H1 (cell line): ENCODE results near the gene OTX2. TPM values are rescaled to one million over a fixed set of nuclear protein-coding genes. Genes with fewer than 3 reads are reported as not detected.
A peak's percentile ranks its signal among the peaks of the same experiment; 100 is the strongest.

Experiments
- CTCF ChIA-PET: fragments of 300-600 bp; sonication (Branson Sonifier 250); formaldehyde crosslinking; loops from one replicate; lab custom pipeline; 2021; ENCODE audit not compliant: partially characterized antibody; lab: Charles Lee
- POLR2A ChIA-PET: fragments of 300-600 bp; sonication (Branson Sonifier 250); formaldehyde crosslinking; loops from one replicate; lab custom pipeline; 2021; ENCODE audit warnings: inconsistent platforms; ENCODE audit not compliant: partially characterized antibody; lab: Charles Lee
- DNase-seq, 2 experiments: peaks; one replicate each; pipeline versions ENCODE4 v3.0.0 to v3.0.0-alpha.2; 2010 to 2022; ENCODE audit warnings: low spot score in 2 of 2, low read depth in 1 of 2, mixed read lengths in 1 of 2
- FAIRE-seq: peaks from 2 replicates; lab custom pipeline; 2011; peaks lifted over from hg19 to GRCh38; lab: Jason Lieb, UNC
- H2AFZ ChIP-seq: 2 replicates; pipeline ENCODE4 v1.8.1; 2012; ENCODE audit warnings: low read length, inconsistent platforms
- H2AK5ac ChIP-seq: 2 replicates; pipeline ENCODE4 v1.6.1; 2013; ENCODE audit warnings: low read depth, low read length
- H2BK120ac ChIP-seq: replicated peaks from 2 replicates; pipeline ENCODE3; 2013; ENCODE audit warnings: low read depth, low read length, inconsistent platforms
- H2BK12ac ChIP-seq: 2 replicates; pipeline ENCODE4 v1.6.1; 2013; ENCODE audit warnings: low read depth, low read length
- H2BK15ac ChIP-seq: 2 replicates; pipeline ENCODE4 v1.6.1; 2013; ENCODE audit warnings: low read length
- H2BK20ac ChIP-seq: 2 replicates; pipeline ENCODE4 v1.6.1; 2013; ENCODE audit warnings: low read length
- H2BK5ac ChIP-seq: 2 replicates; pipeline ENCODE4 v1.6.1; 2013; ENCODE audit warnings: low read depth, low read length
- H3K14ac ChIP-seq: 2 replicates; pipeline ENCODE4 v1.6.1; 2013; ENCODE audit warnings: inconsistent platforms; ENCODE audit not compliant: insufficient read length
- H3K18ac ChIP-seq: 2 replicates; pipeline ENCODE4 v1.6.1; 2013; ENCODE audit warnings: low read length; ENCODE audit errors: extremely low read depth
- H3K23ac ChIP-seq: 2 replicates; pipeline ENCODE4 v1.6.1; 2013; ENCODE audit warnings: inconsistent platforms; ENCODE audit not compliant: insufficient read length
- H3K23me2 ChIP-seq: 2 replicates; pipeline ENCODE4 v1.6.1; 2013; ENCODE audit warnings: low read depth, low read length
- H3K27ac ChIP-seq: 2 replicates; pipeline ENCODE4 v1.6.1; 2011; ENCODE audit warnings: low read depth, low read length, inconsistent platforms
- H3K27me3 ChIP-seq, 4 experiments: replicated peaks in 1 of 4; 1 replicate in 1 of 4; 2 replicates in 3 of 4; pipeline versions ENCODE4 v1.6.1 to v1.8.1; 2011 to 2013; ENCODE audit warnings: low read length in 3 of 4, mild to moderate bottlenecking in 3 of 4, inconsistent platforms in 2 of 4, mixed read lengths in 2 of 4, moderate library complexity in 1 of 4; ENCODE audit not compliant: control insufficient read depth in 3 of 4, insufficient read depth in 3 of 4; ENCODE audit errors: extremely low read depth in 1 of 4
- H3K36me3 ChIP-seq, 4 experiments: 2 replicates each; pipeline versions ENCODE4 v1.6.1 to v1.8.1; 2011 to 2013; ENCODE audit warnings: mild to moderate bottlenecking in 4 of 4, low read length in 3 of 4, moderate library complexity in 2 of 4, control low read depth in 1 of 4, inconsistent platforms in 1 of 4; ENCODE audit not compliant: insufficient read depth in 4 of 4, control insufficient read depth in 2 of 4
- H3K4ac ChIP-seq: replicated peaks from 2 replicates; pipeline ENCODE3; 2013; ENCODE audit warnings: low read length, low read depth, mixed read lengths, inconsistent platforms; ENCODE audit not compliant: insufficient read length
- H3K4me1 ChIP-seq, 4 experiments: replicated peaks in 1 of 4; 1 replicate in 1 of 4; 2 replicates in 3 of 4; pipeline versions ENCODE4 v1.6.1 to v1.8.1; 2011 to 2013; ENCODE audit warnings: low read length in 3 of 4, inconsistent platforms in 2 of 4, mixed read lengths in 1 of 4; ENCODE audit not compliant: insufficient read depth in 4 of 4, control insufficient read depth in 3 of 4
- H3K4me2 ChIP-seq, 2 experiments: 2 replicates each; pipeline versions ENCODE4 v1.6.1 to v1.8.1; 2011 to 2013; ENCODE audit warnings: low read depth in 2 of 2, low read length in 2 of 2, control low read depth in 1 of 2, inconsistent platforms in 1 of 2, mild to moderate bottlenecking in 1 of 2; ENCODE audit not compliant: insufficient read depth in 1 of 2
- H3K4me3 ChIP-seq, 4 experiments: fragments of 200-600, 300-600 bp in 1 of 4; sonication (generic), shearing (Covaris generic), sonication (Bioruptor Twin) in 1 of 4; 2 replicates each; pipeline versions ENCODE4 v1.5.1 to v1.8.1; 2011 to 2016; ENCODE audit warnings: low read length in 4 of 4, low read depth in 3 of 4, control low read depth in 2 of 4, inconsistent platforms in 2 of 4, mild to moderate bottlenecking in 2 of 4, mixed read lengths in 1 of 4, moderate library complexity in 1 of 4; ENCODE audit not compliant: insufficient read depth in 2 of 4; ENCODE audit errors: extremely low read depth in 1 of 4
- H3K56ac ChIP-seq: replicated peaks from 2 replicates; pipeline ENCODE3; 2013; ENCODE audit warnings: low read depth, mild to moderate bottlenecking, mixed read lengths, low read length, inconsistent platforms; ENCODE audit not compliant: insufficient read length
- H3K79me1 ChIP-seq: 2 replicates; pipeline ENCODE4 v1.6.1; 2013; ENCODE audit warnings: low read depth, low read length, control low read depth
- H3K79me2 ChIP-seq, 2 experiments: 2 replicates each; pipeline versions ENCODE4 v1.6.1 to v1.8.1; 2012 to 2013; ENCODE audit warnings: low read length in 2 of 2, mild to moderate bottlenecking in 2 of 2, inconsistent platforms in 1 of 2; ENCODE audit not compliant: insufficient read depth in 2 of 2, control insufficient read depth in 1 of 2
- H3K9ac ChIP-seq, 4 experiments: replicated peaks in 1 of 4; 1 replicate in 1 of 4; 2 replicates in 3 of 4; pipeline versions ENCODE4 v1.6.1 to v1.8.1; 2011 to 2013; ENCODE audit warnings: low read depth in 3 of 4, low read length in 3 of 4, control low read depth in 2 of 4, mild to moderate bottlenecking in 2 of 4, moderate library complexity in 2 of 4, inconsistent platforms in 1 of 4; ENCODE audit errors: extremely low read depth in 1 of 4
- H3K9me3 ChIP-seq, 2 experiments: 2 replicates each; pipeline versions ENCODE4 v1.6.1 to v1.8.1; 2012 to 2013; ENCODE audit warnings: mild to moderate bottlenecking in 2 of 2, moderate library complexity in 2 of 2, control low read depth in 1 of 2, inconsistent platforms in 1 of 2, low read depth in 1 of 2, low read length in 1 of 2, mixed read lengths in 1 of 2; ENCODE audit not compliant: insufficient read depth in 2 of 2
- H4K20me1 ChIP-seq, 2 experiments: replicated peaks in 1 of 2; 2 replicates each; pipeline versions ENCODE3 to v1.8.1; 2011 to 2013; ENCODE audit warnings: inconsistent platforms in 2 of 2, low read length in 2 of 2, mild to moderate bottlenecking in 1 of 2; ENCODE audit not compliant: insufficient read depth in 2 of 2, control insufficient read depth in 1 of 2
- H4K5ac ChIP-seq: 2 replicates; pipeline ENCODE4 v1.6.1; 2013; ENCODE audit warnings: low read length, low read depth, mixed read lengths, inconsistent platforms; ENCODE audit not compliant: insufficient read length
- H4K8ac ChIP-seq: 2 replicates; pipeline ENCODE4 v1.8.0; 2013; ENCODE audit warnings: mild to moderate bottlenecking, moderate library complexity, low read length, inconsistent platforms; ENCODE audit not compliant: insufficient read depth; ENCODE audit errors: extremely low read depth
- H4K91ac ChIP-seq: replicated peaks from 2 replicates; pipeline ENCODE3; 2013; ENCODE audit warnings: low read length, mixed read lengths, inconsistent platforms; ENCODE audit not compliant: insufficient read length
- CHD1 ChIP-seq: IDR thresholded peaks from 2 replicates; pipeline ENCODE4 v1.6.1; 2012; ENCODE audit warnings: low read depth, low read length, improper control_type of control experiment
- E2F6 ChIP-seq: IDR thresholded peaks from 2 replicates; pipeline ENCODE4 v1.6.1; 2012; ENCODE audit warnings: inconsistent platforms
- FOSL1 ChIP-seq: IDR thresholded peaks from 2 replicates; pipeline ENCODE4 v1.6.1; 2011; ENCODE audit warnings: mild to moderate bottlenecking, low read depth, low read length, moderate library complexity; ENCODE audit not compliant: insufficient read depth
- GABPA ChIP-seq: IDR thresholded peaks from 2 replicates; pipeline ENCODE4 v1.6.1; 2011; ENCODE audit warnings: mild to moderate bottlenecking, low read length, moderate library complexity, borderline replicate concordance; ENCODE audit not compliant: insufficient read depth
- POLR2A ChIP-seq, 2 experiments: IDR thresholded peaks; 1 replicate in 1 of 2; 2 replicates in 1 of 2; pipeline ENCODE4 v1.6.1; 2011; ENCODE audit warnings: low read depth in 2 of 2, low read length in 2 of 2, mild to moderate bottlenecking in 2 of 2; ENCODE audit errors: control extremely low read depth in 1 of 2
- RAD21 ChIP-seq, 2 experiments: IDR thresholded peaks in 1 of 2; conservative IDR thresholded peaks in 1 of 2; 2 replicates each; pipeline ENCODE4 v1.6.1; 2011; ENCODE audit warnings: low read depth in 2 of 2, low read length in 2 of 2, improper control_type of control experiment in 1 of 2, inconsistent platforms in 1 of 2, mild to moderate bottlenecking in 1 of 2, moderate library complexity in 1 of 2
- RXRA ChIP-seq: IDR thresholded peaks from 2 replicates; pipeline ENCODE4 v1.6.1; 2011; ENCODE audit warnings: low read depth, mild to moderate bottlenecking, low read length, moderate library complexity; ENCODE audit not compliant: insufficient read depth
- TBP ChIP-seq: IDR thresholded peaks from 2 replicates; pipeline ENCODE4 v1.6.1; 2011; ENCODE audit warnings: low read depth, low read length, improper control_type of control experiment
- YY1 ChIP-seq: IDR thresholded peaks from 2 replicates; pipeline ENCODE4 v1.6.1; 2011; ENCODE audit warnings: low read depth, mild to moderate bottlenecking, low read length
- WGBS, 2 experiments: shearing (Covaris generic) in 1 of 2; methylation state at CpG; one replicate each; pipeline versions ENCODE4 v1.1.6 to v1.1.7; 2013 to 2015; ENCODE audit warnings: low lambda C conversion rate in 2 of 2, mixed read lengths in 2 of 2, inconsistent platforms in 1 of 2, low coverage in 1 of 2, missing lambda C conversion rate in 1 of 2; ENCODE audit not compliant: insufficient replicate concordance in 2 of 2, insufficient coverage in 1 of 2, insufficient read length in 1 of 2; ENCODE audit errors: extremely low coverage in 1 of 2, missing lambda C conversion rate in 1 of 2; 5-methylcytosine and 5-hydroxymethylcytosine counted together
- polyA plus RNA-seq, 7 experiments: library from polyadenylated mRNA; depleted of rRNA in 3 of 7; stranded (reverse) in 5 of 7; unstranded in 2 of 7; fragments of >200 nt in 5 of 7; fragments of 200-250 nt in 2 of 7; gene quantifications; 1 replicate in 5 of 7; 2 replicates in 1 of 7; 4 replicates in 1 of 7; pipeline versions ENCODE4 v1.2.1 to v1.2.3, GENCODE V29; 2011 to 2013; ENCODE audit warnings: missing spikeins in 2 of 7, mixed read lengths in 2 of 7
- total RNA-seq: library from RNA; stranded (reverse); fragmentation: NEBNext Ultra II Directional; extraction: Animal tissue kit (Norgen Biotek cat#: 25700); gene quantifications from 2 replicates; pipeline ENCODE4 v1.2.1, GENCODE V29; 2021

The OTX2 gene
- total and polyA plus RNA-seq, 2 of the 8 experiments (the other 6 are each of a cell fraction or from before 2014, with no cell fraction given): 33.9 to 155 TPM

- Histone ChIP-seq H3K18ac (no peak overlapping the region; the same call in 1 of the 2 replicates), H3K56ac (no peak overlapping the region), H3K23ac (no peak overlapping the region), H4K20me1 (peaks cover 15 to 28% of the 10 kb centered on the region in 2 experiments), H2BK120ac (peak overlapping the region; percentile 60), H3K23me2 (peaks cover 31% of the 10 kb centered on the region), H3K4me1 (peaks cover 4 to 26% (median 23%) of the 10 kb centered on the region in 4 experiments; a peak in 6 of 7 replicates), H4K91ac (peak overlapping the region; percentile 36), H3K27ac (peak overlapping the region; percentile 55; the same call in 1 of the 2 replicates), H2AK5ac (no peak overlapping the region), H3K4me2 (peak overlapping the region; percentile 75 to 87), H3K79me1 (peaks cover 8% of the 10 kb centered on the region; the same call in 1 of the 2 replicates), H3K36me3 (peaks cover 24 to 44% (median 29%) of the 10 kb centered on the region in 4 experiments), H2BK20ac (peak overlapping the region; percentile 67), H3K14ac (no peak overlapping the region), H4K8ac (no peak overlapping the region), H4K5ac (peak overlapping the region; percentile 84), H2BK15ac (no peak overlapping the region), H2BK5ac (peak overlapping the region; percentile 71; the same call in 1 of the 2 replicates), H3K9me3 (no peaks in the 10 kb centered on the region), H3K79me2 (peaks cover 22 to 62% of the 10 kb centered on the region in 2 experiments), H3K4me3 (peak overlapping the region; percentile 65 to 90 (median 81); a peak in 6 of 8 replicates), H2AFZ (no peak overlapping the region), H3K4ac (peak overlapping the region; percentile 45), H3K9ac (peak overlapping the region in 3 of 4 experiments; percentile 25 to 65 (median 35); a peak in 3 of 7 replicates), H2BK12ac (no peak overlapping the region), H3K27me3 (peaks cover 8 to 51% (median 38%) of the 10 kb centered on the region in 4 experiments)
- ChIA-PET CTCF (interaction anchor here (0.8 to 1.5 kb wide), 7 partner anchors 11 to 246 kb away, joined by 3 to 5 read pairs (median 4); no protein-coding TSS in a partner anchor), POLR2A (interaction anchor here (0.9 to 8.7 kb wide), 19 partner anchors 7 to 223 kb away, joined by 3 to 71 read pairs (median 4); no protein-coding TSS in a partner anchor)
- 2% methylated on average over 9 of the region's 9 CpGs; no CpG with 5 or more reads in 1 of the 2 experiments for WGBS, 2 experiments
- peak in 1 of 2 experiments; percentile 56 for DNase-seq
- FAIRE-seq: peak; percentile 96
- TF ChIP-seq GABPA (no peak), POLR2A (IDR thresholded peaks at IDR 0.05; ENCODE audit: control extremely low read depth in 1 of 2, low read depth in 2 of 2, low read length in 2 of 2) (0 out of 3 replicates have a peak, but pooled peaks of 1 of the 2 experiments have one; percentile 12), CHD1 (peak; percentile 71; the same call in 1 of the 2 replicates), TBP (no peak), E2F6 (no peak), RXRA (no peak), FOSL1 (no peak), RAD21 (IDR thresholded peaks at IDR 0.05 in 1 of 2, conservative IDR thresholded peaks at IDR 0.05 in 1 of 2; ENCODE audit: low read depth in 2 of 2, low read length in 2 of 2) (no peak), YY1 (peak; percentile 43; the same call in 1 of the 2 replicates)
Measured at GRCh38 chr14:56805992-56806727, 4.1 kb downstream of the OTX2 start.
